ENCODE data around the gene GNAO1. TPM values are rescaled to one million over a fixed set of nuclear protein-coding genes. Genes with fewer than 3 reads are reported as not detected.

The GNAO1 gene
- total RNA-seq, 1 donor from 2014 or later = 1.9 TPM

- H3K27ac ChIP-seq = no peak overlapping the region
- H3F3A ChIP-seq (ENCODE audit: low read depth) = no peaks in the 10 kb centered on the region
- no peaks in the 10 kb centered on the region for H3K27me3 ChIP-seq
- Mint-ChIP-seq H3K36me3 (peaks cover 2% of the 10 kb centered on the region), H3K4me3 (no peak overlapping the region), H3K27me3 (ENCODE audit: insufficient read depth, low read depth) (peaks cover 6% of the 10 kb centered on the region), H3K4me1 (no peaks in the 10 kb centered on the region), H3K9me3 (no peaks in the 10 kb centered on the region), H3K27ac (no peak overlapping the region)
- DNase-seq (ENCODE audit: low spot score) = no peak
- H3K4me1 ChIP-seq = no peaks in the 10 kb centered on the region
- H2AFZ ChIP-seq (replicated peaks) = no peak overlapping the region
- no peaks in the 10 kb centered on the region for H3K9me3 ChIP-seq (ENCODE audit: low read depth)
- H3K36me3 ChIP-seq = no peaks in the 10 kb centered on the region
- TF ChIP-seq EZH2phosphoT487 (IDR thresholded peaks at IDR 0.05) (no peak), EZH2 (IDR thresholded peaks at IDR 0.05) (no peak), CTCF (IDR thresholded peaks at IDR 0.05) (no peak)
- H4K20me1 ChIP-seq (ENCODE audit: low read depth) = no peaks in the 10 kb centered on the region
- no peak overlapping the region for H3K4me2 ChIP-seq
- H3K79me2 ChIP-seq (ENCODE audit: low read depth) = no peaks in the 10 kb centered on the region
- H3K4me3 ChIP-seq = no peak overlapping the region
- H3K9ac ChIP-seq = no peak overlapping the region
Measured at GRCh38 chr16:56327071-56327928, 136.0 kb downstream of the GNAO1 start.

GRCh38 chr16:56327929-56328258 is 136.6 kb downstream of the GNAO1 start:
- Mint-ChIP-seq H3K4me3 (no peak overlapping the region), H3K4me1 (no peaks in the 10 kb centered on the region)
- no peak overlapping the region for H3K27ac ChIP-seq

GRCh38 chr16:56328276-56329022 is 137.2 kb downstream of the GNAO1 start:
- H3K4me3 Mint-ChIP-seq = no peak overlapping the region
- H3K4me1 ChIP-seq = no peaks in the 10 kb centered on the region
- H2AFZ ChIP-seq (replicated peaks) = no peak overlapping the region
- H3K27me3 Mint-ChIP-seq (ENCODE audit: insufficient read depth, low read depth) = peaks cover 6% of the 10 kb centered on the region
- no peaks in the 10 kb centered on the region for H3K36me3 ChIP-seq
- no peak overlapping the region for H3K4me3 ChIP-seq
- H4K20me1 ChIP-seq (ENCODE audit: low read depth) = no peaks in the 10 kb centered on the region
- no peak overlapping the region for H3K27ac Mint-ChIP-seq
- TF ChIP-seq CTCF (IDR thresholded peaks at IDR 0.05) (no peak), EZH2phosphoT487 (IDR thresholded peaks at IDR 0.05) (no peak), EZH2 (IDR thresholded peaks at IDR 0.05) (no peak)
- no peak for DNase-seq (ENCODE audit: low spot score)
- H3K4me1 Mint-ChIP-seq = no peaks in the 10 kb centered on the region
- H3K36me3 Mint-ChIP-seq = peaks cover 2% of the 10 kb centered on the region
- no peak overlapping the region for H3K4me2 ChIP-seq
- H3K9me3 ChIP-seq (ENCODE audit: low read depth) = no peaks in the 10 kb centered on the region
- H3K9me3 Mint-ChIP-seq = no peaks in the 10 kb centered on the region
- H3K27me3 ChIP-seq = no peaks in the 10 kb centered on the region
- H3K79me2 ChIP-seq (ENCODE audit: low read depth) = no peaks in the 10 kb centered on the region
- H3F3A ChIP-seq (ENCODE audit: low read depth) = no peaks in the 10 kb centered on the region
- no peak overlapping the region for H3K27ac ChIP-seq
- no peak overlapping the region for H3K9ac ChIP-seq

More at GRCh38 chr16:56327929-56328258, 136.6 kb downstream of the GNAO1 start:
- no peaks in the 10 kb centered on the region for H3K4me1 ChIP-seq
- Mint-ChIP-seq H3K36me3 (peaks cover 2% of the 10 kb centered on the region), H3K27me3 (ENCODE audit: insufficient read depth, low read depth) (peaks cover 6% of the 10 kb centered on the region), H3K9me3 (no peaks in the 10 kb centered on the region), H3K27ac (no peak overlapping the region)
- H2AFZ ChIP-seq (replicated peaks) = no peak overlapping the region
- no peaks in the 10 kb centered on the region for H3K9me3 ChIP-seq (ENCODE audit: low read depth)
- TF ChIP-seq EZH2phosphoT487 (IDR thresholded peaks at IDR 0.05) (no peak), CTCF (IDR thresholded peaks at IDR 0.05) (no peak), EZH2 (IDR thresholded peaks at IDR 0.05) (no peak)
- no peaks in the 10 kb centered on the region for H3F3A ChIP-seq (ENCODE audit: low read depth)
- no peak for DNase-seq (ENCODE audit: low spot score)
- H3K27me3 ChIP-seq = no peaks in the 10 kb centered on the region
- no peaks in the 10 kb centered on the region for H3K36me3 ChIP-seq
- no peaks in the 10 kb centered on the region for H3K79me2 ChIP-seq (ENCODE audit: low read depth)
- H3K9ac ChIP-seq = no peak overlapping the region
- H4K20me1 ChIP-seq (ENCODE audit: low read depth) = no peaks in the 10 kb centered on the region
- no peak overlapping the region for H3K4me2 ChIP-seq
- H3K4me3 ChIP-seq = no peak overlapping the region

Data from neural progenitor cell (in vitro differentiated cells).